Measurements from ENCODE around the gene METTL17.

Gene METTL17

DNA sequence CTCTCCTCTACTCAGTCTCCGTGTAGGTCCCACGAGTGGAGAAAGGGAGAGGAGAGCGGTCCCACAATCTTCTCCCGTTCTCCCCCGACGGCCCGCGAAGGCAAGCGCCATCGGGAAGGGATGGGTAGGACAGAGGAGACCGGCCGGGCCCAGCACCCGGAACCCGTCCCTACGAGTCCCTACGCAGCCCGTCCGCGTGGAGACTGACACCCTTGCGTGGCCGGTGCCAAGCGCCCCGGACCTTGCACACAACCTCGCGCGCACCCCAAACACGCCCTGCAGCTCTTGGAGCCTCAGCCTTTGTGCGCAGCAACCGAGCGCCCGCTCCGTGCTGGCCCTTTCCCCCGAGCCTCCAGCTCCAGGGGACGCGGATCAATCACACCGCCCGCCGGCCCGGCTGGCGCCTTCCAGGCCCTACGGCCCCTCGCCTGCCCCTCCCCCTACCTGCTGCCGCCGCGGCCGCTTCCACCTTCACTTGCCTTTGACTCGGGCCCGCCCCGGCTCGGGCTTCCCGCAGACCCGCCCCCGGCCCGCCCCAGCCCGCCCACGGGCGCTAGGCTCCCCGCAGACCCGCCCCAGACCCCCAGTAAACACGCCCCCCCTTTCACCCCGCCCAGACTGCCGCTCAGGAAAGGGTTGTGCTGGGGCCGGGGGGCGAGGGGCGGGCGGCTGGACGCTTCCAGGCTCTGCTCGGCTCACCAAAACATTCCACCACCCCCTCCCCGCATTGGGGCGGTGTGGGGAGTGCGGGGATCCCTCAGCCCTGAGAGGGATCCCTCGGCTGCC is 35.0 kb downstream of the METTL17 start, which contains the start of gene NDRG2:
Gene NDRG2 (minus strand): TSS at position 477 of the 786 bp plus-strand sequence. CDS start 1,746 bp downstream, outside the sequence.
- POLR2A ChIA-PET = no interaction called here

GRCh38 chr14:21025371-21026273 is 35.8 kb downstream of the METTL17 start:
- ChIA-PET POLR2A (no interaction called here), CTCF (interaction anchor here (0.7 to 2.0 kb wide), 5 partner anchors 8 to 67 kb away, joined by 3 to 11 read pairs (median 4); no protein-coding TSS in a partner anchor)
- no peak for DNase-seq (ENCODE audit: extremely low spot score)
- TF ChIP-seq, protein P1, sequence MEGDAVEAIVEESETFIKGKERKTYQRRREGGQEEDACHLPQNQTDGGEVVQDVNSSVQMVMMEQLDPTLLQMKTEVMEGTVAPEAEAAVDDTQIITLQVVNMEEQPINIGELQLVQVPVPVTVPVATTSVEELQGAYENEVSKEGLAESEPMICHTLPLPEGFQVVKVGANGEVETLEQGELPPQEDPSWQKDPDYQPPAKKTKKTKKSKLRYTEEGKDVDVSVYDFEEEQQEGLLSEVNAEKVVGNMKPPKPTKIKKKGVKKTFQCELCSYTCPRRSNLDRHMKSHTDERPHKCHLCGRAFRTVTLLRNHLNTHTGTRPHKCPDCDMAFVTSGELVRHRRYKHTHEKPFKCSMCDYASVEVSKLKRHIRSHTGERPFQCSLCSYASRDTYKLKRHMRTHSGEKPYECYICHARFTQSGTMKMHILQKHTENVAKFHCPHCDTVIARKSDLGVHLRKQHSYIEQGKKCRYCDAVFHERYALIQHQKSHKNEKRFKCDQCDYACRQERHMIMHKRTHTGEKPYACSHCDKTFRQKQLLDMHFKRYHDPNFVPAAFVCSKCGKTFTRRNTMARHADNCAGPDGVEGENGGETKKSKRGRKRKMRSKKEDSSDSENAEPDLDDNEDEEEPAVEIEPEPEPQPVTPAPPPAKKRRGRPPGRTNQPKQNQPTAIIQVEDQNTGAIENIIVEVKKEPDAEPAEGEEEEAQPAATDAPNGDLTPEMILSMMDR (IDR thresholded peaks at IDR 0.05; ENCODE audit: control extremely low read depth, extremely low read depth, low read depth, missing control alignments) = no peak

More for the DNA sequence above, 35.0 kb downstream of the METTL17 start, which contains the start of gene NDRG2:
- TF ChIP-seq, protein P1 (IDR thresholded peaks at IDR 0.05; ENCODE audit: control extremely low read depth, extremely low read depth, low read depth, missing control alignments) = no peak
- peak; percentile 72 for DNase-seq (ENCODE audit: extremely low spot score)
- CTCF ChIA-PET = interaction anchor here (1.8 kb wide), 1 partner anchor 11 kb away, joined by 21 read pairs; no protein-coding TSS in a partner anchor

- DNase-seq (ENCODE audit: extremely low spot score) = no peak
- TF ChIP-seq, protein P1 (IDR thresholded peaks at IDR 0.05; ENCODE audit: control extremely low read depth, extremely low read depth, low read depth, missing control alignments) = no peak
- ChIA-PET POLR2A (no interaction called here), CTCF (interaction anchor here (0.7 to 2.0 kb wide), 5 partner anchors 9 to 66 kb away, joined by 3 to 11 read pairs (median 4); no protein-coding TSS in a partner anchor)
Measured at GRCh38 chr14:21026274-21026987, 36.7 kb downstream of the METTL17 start.

DNA sequence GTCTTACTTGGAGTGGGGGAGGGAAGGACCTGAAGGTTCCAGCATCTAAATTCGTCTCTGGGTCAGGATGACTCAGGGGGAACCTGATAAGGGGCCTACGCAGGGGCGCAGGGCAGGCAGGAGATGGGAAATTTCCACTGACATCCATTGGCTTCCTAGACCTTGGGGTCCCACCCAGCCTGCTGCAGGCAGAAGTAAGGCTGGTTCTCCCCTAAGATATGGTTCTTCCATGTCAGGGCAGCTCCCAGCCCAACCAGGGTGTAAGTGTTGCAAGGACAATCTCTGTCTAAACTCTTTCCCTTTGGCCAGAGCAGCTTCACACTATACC is 37.2 kb downstream of the METTL17 start:
- TF ChIP-seq, protein P1 (IDR thresholded peaks at IDR 0.05; ENCODE audit: control extremely low read depth, extremely low read depth, low read depth, missing control alignments) = no peak
- POLR2A ChIA-PET = no interaction called here
- CTCF ChIA-PET = interaction anchor here (1.6 to 2.0 kb wide), 3 partner anchors 12 to 66 kb away, joined by 4 to 11 read pairs (median 8); no protein-coding TSS in a partner anchor
- DNase-seq (ENCODE audit: extremely low spot score) = no peak

DNA sequence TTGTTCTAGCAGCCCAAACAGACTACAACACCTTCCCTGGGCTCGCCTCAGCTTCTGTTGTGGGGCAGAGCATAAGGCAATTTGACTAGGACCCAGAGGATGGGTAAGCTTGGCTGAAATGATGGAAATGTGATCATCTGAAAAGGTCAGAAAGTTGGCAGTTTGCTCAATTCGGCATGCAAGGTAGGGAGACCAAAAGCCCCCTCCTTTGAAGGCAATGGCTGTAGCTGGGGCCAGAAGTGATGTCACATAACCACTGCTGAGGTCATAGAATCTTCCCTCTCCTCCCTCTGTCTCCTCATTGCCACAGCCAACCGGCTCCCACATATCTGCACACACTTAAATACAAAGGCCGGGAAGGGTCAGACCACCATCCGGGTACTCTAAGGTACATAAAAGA is 40.1 kb downstream of the METTL17 start, which contains the start of gene TPPP2:
Gene TPPP2 (plus strand): TSS at position 301 of the 400 bp plus-strand sequence. CDS start 365 bp downstream, outside the sequence.
- TF ChIP-seq, protein P1 (IDR thresholded peaks at IDR 0.05; ENCODE audit: control extremely low read depth, extremely low read depth, low read depth, missing control alignments) = no peak
- ChIA-PET CTCF (interaction anchor here (1.0 to 1.3 kb wide), 3 partner anchors 10 to 63 kb away, joined by 3 read pairs; no protein-coding TSS in a partner anchor), POLR2A (no interaction called here)
- DNase-seq (ENCODE audit: extremely low spot score) = no peak
